H1 (cell line): Measurements from ENCODE around the gene WDR54. TPM values are rescaled to one million over a fixed set of nuclear protein-coding genes. Genes with fewer than 3 reads are reported as not detected.

ENCODE experiments used
- CTCF ChIA-PET: fragments of 300-600 bp; sonication (Branson Sonifier 250); formaldehyde crosslinking; loops from one replicate; lab custom pipeline; 2021; ENCODE audit not compliant: partially characterized antibody; lab: Charles Lee
- POLR2A ChIA-PET: fragments of 300-600 bp; sonication (Branson Sonifier 250); formaldehyde crosslinking; loops from one replicate; lab custom pipeline; 2021; ENCODE audit warnings: inconsistent platforms; ENCODE audit not compliant: partially characterized antibody; lab: Charles Lee
- DNase-seq, 2 experiments: peaks; one replicate each; pipeline versions ENCODE4 v3.0.0 to v3.0.0-alpha.2; 2010 to 2022; ENCODE audit warnings: low spot score in 2 of 2, low read depth in 1 of 2, mixed read lengths in 1 of 2
- FAIRE-seq: peaks from 2 replicates; lab custom pipeline; 2011; peaks lifted over from hg19 to GRCh38; lab: Jason Lieb, UNC
- H2AFZ ChIP-seq: 2 replicates; pipeline ENCODE4 v1.8.1; 2012; ENCODE audit warnings: low read length, inconsistent platforms
- H2AK5ac ChIP-seq: 2 replicates; pipeline ENCODE4 v1.6.1; 2013; ENCODE audit warnings: low read depth, low read length
- H2BK120ac ChIP-seq: replicated peaks from 2 replicates; pipeline ENCODE3; 2013; ENCODE audit warnings: low read depth, low read length, inconsistent platforms
- H2BK12ac ChIP-seq: 2 replicates; pipeline ENCODE4 v1.6.1; 2013; ENCODE audit warnings: low read depth, low read length
- H2BK15ac ChIP-seq: 2 replicates; pipeline ENCODE4 v1.6.1; 2013; ENCODE audit warnings: low read length
- H2BK20ac ChIP-seq: 2 replicates; pipeline ENCODE4 v1.6.1; 2013; ENCODE audit warnings: low read length
- H2BK5ac ChIP-seq: 2 replicates; pipeline ENCODE4 v1.6.1; 2013; ENCODE audit warnings: low read depth, low read length
- H3K14ac ChIP-seq: 2 replicates; pipeline ENCODE4 v1.6.1; 2013; ENCODE audit warnings: inconsistent platforms; ENCODE audit not compliant: insufficient read length
- H3K18ac ChIP-seq: 2 replicates; pipeline ENCODE4 v1.6.1; 2013; ENCODE audit warnings: low read length; ENCODE audit errors: extremely low read depth
- H3K23ac ChIP-seq: 2 replicates; pipeline ENCODE4 v1.6.1; 2013; ENCODE audit warnings: inconsistent platforms; ENCODE audit not compliant: insufficient read length
- H3K23me2 ChIP-seq: 2 replicates; pipeline ENCODE4 v1.6.1; 2013; ENCODE audit warnings: low read depth, low read length
- H3K27ac ChIP-seq: 2 replicates; pipeline ENCODE4 v1.6.1; 2011; ENCODE audit warnings: low read depth, low read length, inconsistent platforms
- H3K27me3 ChIP-seq, 4 experiments: replicated peaks in 1 of 4; 1 replicate in 1 of 4; 2 replicates in 3 of 4; pipeline versions ENCODE4 v1.6.1 to v1.8.1; 2011 to 2013; ENCODE audit warnings: low read length in 3 of 4, mild to moderate bottlenecking in 3 of 4, inconsistent platforms in 2 of 4, mixed read lengths in 2 of 4, moderate library complexity in 1 of 4; ENCODE audit not compliant: control insufficient read depth in 3 of 4, insufficient read depth in 3 of 4; ENCODE audit errors: extremely low read depth in 1 of 4
- H3K36me3 ChIP-seq, 4 experiments: 2 replicates each; pipeline versions ENCODE4 v1.6.1 to v1.8.1; 2011 to 2013; ENCODE audit warnings: mild to moderate bottlenecking in 4 of 4, low read length in 3 of 4, moderate library complexity in 2 of 4, control low read depth in 1 of 4, inconsistent platforms in 1 of 4; ENCODE audit not compliant: insufficient read depth in 4 of 4, control insufficient read depth in 2 of 4
- H3K4ac ChIP-seq: replicated peaks from 2 replicates; pipeline ENCODE3; 2013; ENCODE audit warnings: low read length, low read depth, mixed read lengths, inconsistent platforms; ENCODE audit not compliant: insufficient read length
- H3K4me1 ChIP-seq, 4 experiments: replicated peaks in 1 of 4; 1 replicate in 1 of 4; 2 replicates in 3 of 4; pipeline versions ENCODE4 v1.6.1 to v1.8.1; 2011 to 2013; ENCODE audit warnings: low read length in 3 of 4, inconsistent platforms in 2 of 4, mixed read lengths in 1 of 4; ENCODE audit not compliant: insufficient read depth in 4 of 4, control insufficient read depth in 3 of 4
- H3K4me2 ChIP-seq, 2 experiments: 2 replicates each; pipeline versions ENCODE4 v1.6.1 to v1.8.1; 2011 to 2013; ENCODE audit warnings: low read depth in 2 of 2, low read length in 2 of 2, control low read depth in 1 of 2, inconsistent platforms in 1 of 2, mild to moderate bottlenecking in 1 of 2; ENCODE audit not compliant: insufficient read depth in 1 of 2
- H3K4me3 ChIP-seq, 4 experiments: fragments of 200-600, 300-600 bp in 1 of 4; sonication (generic), shearing (Covaris generic), sonication (Bioruptor Twin) in 1 of 4; 2 replicates each; pipeline versions ENCODE4 v1.5.1 to v1.8.1; 2011 to 2016; ENCODE audit warnings: low read length in 4 of 4, low read depth in 3 of 4, control low read depth in 2 of 4, inconsistent platforms in 2 of 4, mild to moderate bottlenecking in 2 of 4, mixed read lengths in 1 of 4, moderate library complexity in 1 of 4; ENCODE audit not compliant: insufficient read depth in 2 of 4; ENCODE audit errors: extremely low read depth in 1 of 4
- H3K56ac ChIP-seq: replicated peaks from 2 replicates; pipeline ENCODE3; 2013; ENCODE audit warnings: low read depth, mild to moderate bottlenecking, mixed read lengths, low read length, inconsistent platforms; ENCODE audit not compliant: insufficient read length
- H3K79me1 ChIP-seq: 2 replicates; pipeline ENCODE4 v1.6.1; 2013; ENCODE audit warnings: low read depth, low read length, control low read depth
- H3K79me2 ChIP-seq, 2 experiments: 2 replicates each; pipeline versions ENCODE4 v1.6.1 to v1.8.1; 2012 to 2013; ENCODE audit warnings: low read length in 2 of 2, mild to moderate bottlenecking in 2 of 2, inconsistent platforms in 1 of 2; ENCODE audit not compliant: insufficient read depth in 2 of 2, control insufficient read depth in 1 of 2
- H3K9ac ChIP-seq, 4 experiments: replicated peaks in 1 of 4; 1 replicate in 1 of 4; 2 replicates in 3 of 4; pipeline versions ENCODE4 v1.6.1 to v1.8.1; 2011 to 2013; ENCODE audit warnings: low read depth in 3 of 4, low read length in 3 of 4, control low read depth in 2 of 4, mild to moderate bottlenecking in 2 of 4, moderate library complexity in 2 of 4, inconsistent platforms in 1 of 4; ENCODE audit errors: extremely low read depth in 1 of 4
- H3K9me3 ChIP-seq, 2 experiments: 2 replicates each; pipeline versions ENCODE4 v1.6.1 to v1.8.1; 2012 to 2013; ENCODE audit warnings: mild to moderate bottlenecking in 2 of 2, moderate library complexity in 2 of 2, control low read depth in 1 of 2, inconsistent platforms in 1 of 2, low read depth in 1 of 2, low read length in 1 of 2, mixed read lengths in 1 of 2; ENCODE audit not compliant: insufficient read depth in 2 of 2
- H4K20me1 ChIP-seq, 2 experiments: replicated peaks in 1 of 2; 2 replicates each; pipeline versions ENCODE3 to v1.8.1; 2011 to 2013; ENCODE audit warnings: inconsistent platforms in 2 of 2, low read length in 2 of 2, mild to moderate bottlenecking in 1 of 2; ENCODE audit not compliant: insufficient read depth in 2 of 2, control insufficient read depth in 1 of 2
- H4K5ac ChIP-seq: 2 replicates; pipeline ENCODE4 v1.6.1; 2013; ENCODE audit warnings: low read length, low read depth, mixed read lengths, inconsistent platforms; ENCODE audit not compliant: insufficient read length
- H4K8ac ChIP-seq: 2 replicates; pipeline ENCODE4 v1.8.0; 2013; ENCODE audit warnings: mild to moderate bottlenecking, moderate library complexity, low read length, inconsistent platforms; ENCODE audit not compliant: insufficient read depth; ENCODE audit errors: extremely low read depth
- H4K91ac ChIP-seq: replicated peaks from 2 replicates; pipeline ENCODE3; 2013; ENCODE audit warnings: low read length, mixed read lengths, inconsistent platforms; ENCODE audit not compliant: insufficient read length
- BCL11A ChIP-seq, 2 experiments: IDR thresholded peaks; one replicate each; pipeline ENCODE4 v1.6.1; 2011; ENCODE audit warnings: low read depth in 2 of 2, low read length in 2 of 2, mild to moderate bottlenecking in 2 of 2
- CBX5 ChIP-seq: fragments of 300-800, 300-1000 bp; sonication (generic); IDR thresholded peaks from 2 replicates; pipeline ENCODE4 v1.7.1; 2016; ENCODE audit warnings: antibody characterized with exemption, low read length, low read depth
- CEBPB ChIP-seq: IDR thresholded peaks from 2 replicates; pipeline ENCODE4 v1.6.1; 2012; ENCODE audit warnings: low read depth, low read length
- CHD1 ChIP-seq: IDR thresholded peaks from 2 replicates; pipeline ENCODE4 v1.6.1; 2012; ENCODE audit warnings: low read depth, low read length, improper control_type of control experiment
- EP300 ChIP-seq, 2 experiments: IDR thresholded peaks; 1 replicate in 1 of 2; 2 replicates in 1 of 2; pipeline ENCODE4 v1.6.1; 2011 to 2012; ENCODE audit warnings: low read depth in 2 of 2, low read length in 2 of 2, mild to moderate bottlenecking in 2 of 2, borderline replicate concordance in 1 of 2, inconsistent platforms in 1 of 2, moderate library complexity in 1 of 2
- FOSL1 ChIP-seq: IDR thresholded peaks from 2 replicates; pipeline ENCODE4 v1.6.1; 2011; ENCODE audit warnings: mild to moderate bottlenecking, low read depth, low read length, moderate library complexity; ENCODE audit not compliant: insufficient read depth
- JUND ChIP-seq: IDR thresholded peaks from 2 replicates; pipeline ENCODE4 v1.6.1; 2011; ENCODE audit warnings: mild to moderate bottlenecking, improper control_type of control experiment, low read length
- KDM1A ChIP-seq: fragments of 200-600, 300-600 bp; sonication (generic); IDR thresholded peaks from 2 replicates; pipeline ENCODE4 v1.7.1; 2016; ENCODE audit warnings: mild to moderate bottlenecking, low read length, borderline replicate concordance
- KDM4A ChIP-seq: IDR thresholded peaks from one replicate; pipeline ENCODE4 v1.7.1; 2012; ENCODE audit warnings: low read depth, mild to moderate bottlenecking, moderate library complexity, low read length, inconsistent platforms; ENCODE audit not compliant: severe bottlenecking
- POLR2AphosphoS5 ChIP-seq: IDR thresholded peaks from 2 replicates; pipeline ENCODE4 v1.6.1; 2011; ENCODE audit warnings: low read depth, low read length
- RBBP5 ChIP-seq: IDR thresholded peaks from 2 replicates; pipeline ENCODE4 v1.7.1; 2012; ENCODE audit warnings: low read depth, mild to moderate bottlenecking, inconsistent platforms, low read length, moderate library complexity, borderline replicate concordance
- TAF7 ChIP-seq: optimal IDR thresholded peaks from 2 replicates; pipeline ENCODE3; 2011; ENCODE audit warnings: low read depth, mild to moderate bottlenecking, inconsistent platforms, low read length, moderate library complexity, borderline replicate concordance
- TEAD4 ChIP-seq: IDR thresholded peaks from 2 replicates; pipeline ENCODE4 v1.6.1; 2012; ENCODE audit warnings: low read depth, low read length, inconsistent platforms, mixed read lengths
- WGBS, 2 experiments: shearing (Covaris generic) in 1 of 2; methylation state at CpG; one replicate each; pipeline versions ENCODE4 v1.1.6 to v1.1.7; 2013 to 2015; ENCODE audit warnings: low lambda C conversion rate in 2 of 2, mixed read lengths in 2 of 2, inconsistent platforms in 1 of 2, low coverage in 1 of 2, missing lambda C conversion rate in 1 of 2; ENCODE audit not compliant: insufficient replicate concordance in 2 of 2, insufficient coverage in 1 of 2, insufficient read length in 1 of 2; ENCODE audit errors: extremely low coverage in 1 of 2, missing lambda C conversion rate in 1 of 2; 5-methylcytosine and 5-hydroxymethylcytosine counted together
- polyA plus RNA-seq, 7 experiments: library from polyadenylated mRNA; depleted of rRNA in 3 of 7; stranded (reverse) in 5 of 7; unstranded in 2 of 7; fragments of >200 nt in 5 of 7; fragments of 200-250 nt in 2 of 7; gene quantifications; 1 replicate in 5 of 7; 2 replicates in 1 of 7; 4 replicates in 1 of 7; pipeline versions ENCODE4 v1.2.1 to v1.2.3, GENCODE V29; 2011 to 2013; ENCODE audit warnings: missing spikeins in 2 of 7, mixed read lengths in 2 of 7
- total RNA-seq: library from RNA; stranded (reverse); fragmentation: NEBNext Ultra II Directional; extraction: Animal tissue kit (Norgen Biotek cat#: 25700); gene quantifications from 2 replicates; pipeline ENCODE4 v1.2.1, GENCODE V29; 2021
- TF ChIP-seq, protein P1 (sequence below): IDR thresholded peaks from 2 replicates; pipeline ENCODE4 v1.6.1; 2011; ENCODE audit warnings: low read depth, mild to moderate bottlenecking, low read length; ENCODE audit not compliant: insufficient read depth

Gene WDR54
- total and polyA plus RNA-seq, 2 of the 8 experiments (the other 6 are each of a cell fraction or from before 2014, with no cell fraction given) = 41.6 to 125 TPM

DNA sequence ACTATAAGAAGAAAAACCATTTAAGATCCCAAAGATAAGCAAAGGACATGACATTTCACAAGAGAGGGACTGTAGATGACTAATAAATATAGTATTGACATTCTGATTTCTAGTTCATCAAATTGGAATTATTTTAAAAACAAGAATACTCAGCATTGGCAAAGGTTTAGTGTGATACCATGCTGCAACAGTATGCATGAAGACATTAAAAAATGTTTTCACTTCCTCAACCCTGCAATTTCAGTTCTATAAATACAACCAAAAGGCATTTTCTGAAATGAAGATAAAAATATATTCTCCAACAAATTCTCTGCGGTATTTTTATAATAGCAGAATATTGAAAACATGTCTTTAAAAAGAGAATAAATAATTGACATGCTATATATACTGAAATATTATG, 2.2 kb upstream of the WDR54 start:
- no peak overlapping the region for H2BK15ac ChIP-seq
- no peak overlapping the region for H2BK5ac ChIP-seq
- H4K20me1 ChIP-seq = peaks cover 0 to 2% of the 10 kb centered on the region in 2 experiments
- no peak overlapping the region for H3K27ac ChIP-seq
- POLR2A ChIA-PET = interaction anchor here (1.0 kb wide), 1 partner anchor 20 kb away, joined by 3 read pairs; no protein-coding TSS in a partner anchor
- H3K9me3 ChIP-seq = no peaks in the 10 kb centered on the region
- H2AK5ac ChIP-seq = no peak overlapping the region
- H3K36me3 ChIP-seq = peaks cover 0 to under 1% (median 0%) of the 10 kb centered on the region in 4 experiments; a peak in 1 of 8 replicates
- no peaks in the 10 kb centered on the region for H3K79me2 ChIP-seq
- H3K4me3 ChIP-seq = no peak overlapping the region
- no peak overlapping the region for H3K56ac ChIP-seq
- H2AFZ ChIP-seq = no peak overlapping the region
- no peak overlapping the region for H2BK120ac ChIP-seq
- H2BK20ac ChIP-seq = no peak overlapping the region
- no peaks in the 10 kb centered on the region for H3K79me1 ChIP-seq
- H3K9ac ChIP-seq = no peak overlapping the region
- H2BK12ac ChIP-seq = no peak overlapping the region
- FAIRE-seq = no peak
- 86% methylated on average over 1 of the region's 1 CpG; no CpG with 5 or more reads in 1 of the 2 experiments for WGBS, 2 experiments
- CTCF ChIA-PET = interaction anchor here (0.8 to 1.2 kb wide), 2 partner anchors 28 to 36 kb away, joined by 3 to 4 read pairs; partner anchors contain the start of gene INO80B
- no peak overlapping the region for H4K5ac ChIP-seq
- H3K4me2 ChIP-seq = no peak overlapping the region
- H3K14ac ChIP-seq = no peak overlapping the region
- 0 out of 7 replicates have a peak, but pooled peaks cover 0 to 2% (median 0%) of the 10 kb centered on the region in 4 experiments for H3K27me3 ChIP-seq
- no peak for DNase-seq
- H4K8ac ChIP-seq = no peak overlapping the region
- peaks cover 10% of the 10 kb centered on the region for H3K23me2 ChIP-seq
- peaks cover 0 to 14% (median 3%) of the 10 kb centered on the region in 4 experiments; a peak in 4 of 7 replicates for H3K4me1 ChIP-seq
- no peak overlapping the region for H3K23ac ChIP-seq
- H3K18ac ChIP-seq = no peak overlapping the region
- no peak overlapping the region for H3K4ac ChIP-seq
- no peak overlapping the region for H4K91ac ChIP-seq
- no peak for TF ChIP-seq TEAD4
- TF ChIP-seq TAF7 = no peak
- no peak for TF ChIP-seq CHD1
- no peak for TF ChIP-seq FOSL1
- no peak for TF ChIP-seq POLR2AphosphoS5
- no peak for TF ChIP-seq KDM1A
- no peak for TF ChIP-seq RBBP5
- TF ChIP-seq JUND = no peak
- TF ChIP-seq, protein P1, sequence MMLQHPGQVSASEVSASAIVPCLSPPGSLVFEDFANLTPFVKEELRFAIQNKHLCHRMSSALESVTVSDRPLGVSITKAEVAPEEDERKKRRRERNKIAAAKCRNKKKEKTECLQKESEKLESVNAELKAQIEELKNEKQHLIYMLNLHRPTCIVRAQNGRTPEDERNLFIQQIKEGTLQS = no peak
- no peak for TF ChIP-seq CBX5
- no peak for TF ChIP-seq CEBPB
- no peak for TF ChIP-seq KDM4A
- TF ChIP-seq EP300 (IDR thresholded peaks at IDR 0.05; ENCODE audit: borderline replicate concordance in 1 of 2, low read depth in 2 of 2, low read length in 2 of 2) = no peak
- no peak for TF ChIP-seq BCL11A (IDR thresholded peaks at IDR 0.05; ENCODE audit: low read depth in 2 of 2, low read length in 2 of 2)
